ENCODE data around the gene FLT4.

FLT4 gene

GRCh38 chr5:180592176-180592575, 57.2 kb downstream of the FLT4 start:
- DNase-seq (ENCODE audit: low spot score), result no peak

GRCh38 chr5:180591311-180591887, 58.0 kb downstream of the FLT4 start, which contains the start of gene SCGB3A1:
Gene SCGB3A1 (minus strand): TSS chr5:180591499. CDS start chr5:180591462, 37 bp downstream.
- DNase-seq (ENCODE audit: low spot score), result no peak

GRCh38 chr5:180590543-180591310, 58.7 kb downstream of the FLT4 start:
- no peak for DNase-seq (ENCODE audit: low spot score)

- DNase-seq (ENCODE audit: low spot score), result no peak
These were observed 59.4 kb downstream of the FLT4 start for GRCh38 chr5:180589771-180590542.

GRCh38 chr5:180586870-180587269, 62.5 kb downstream of the FLT4 start:
- DNase-seq (ENCODE audit: low spot score), result no peak

GRCh38 chr5:180586204-180586603, 63.2 kb downstream of the FLT4 start:
- no peak for DNase-seq (ENCODE audit: low spot score)

- no peak for DNase-seq (ENCODE audit: low spot score)
These were observed 65.7 kb downstream of the FLT4 start for GRCh38 chr5:180583738-180584137.

GRCh38 chr5:180580681-180581080, 68.7 kb downstream of the FLT4 start:
- DNase-seq (ENCODE audit: low spot score), result no peak

- no peak for DNase-seq (ENCODE audit: low spot score)
These were observed 73.8 kb downstream of the FLT4 start for GRCh38 chr5:180575571-180575970.

- DNase-seq (ENCODE audit: low spot score), result no peak
These were observed 80.5 kb downstream of the FLT4 start for GRCh38 chr5:180568914-180569313.

GRCh38 chr5:180563994-180564393, 85.4 kb downstream of the FLT4 start:
- no peak for DNase-seq (ENCODE audit: low spot score)

GRCh38 chr5:180558232-180558631, 91.2 kb downstream of the FLT4 start:
- DNase-seq (ENCODE audit: low spot score), result no peak

- DNase-seq (ENCODE audit: low spot score), result no peak
These were observed 92.1 kb downstream of the FLT4 start for GRCh38 chr5:180557217-180557809.

GRCh38 chr5:180555168-180555921, 94.1 kb downstream of the FLT4 start:
- DNase-seq (ENCODE audit: low spot score), result no peak

- DNase-seq (ENCODE audit: low spot score), result no peak
These were observed 95.9 kb downstream of the FLT4 start for GRCh38 chr5:180553530-180553929.

All from cerebellar cortex (tissue), 1 donor.